Measurements from ENCODE around the gene EXPH5.

DNA sequence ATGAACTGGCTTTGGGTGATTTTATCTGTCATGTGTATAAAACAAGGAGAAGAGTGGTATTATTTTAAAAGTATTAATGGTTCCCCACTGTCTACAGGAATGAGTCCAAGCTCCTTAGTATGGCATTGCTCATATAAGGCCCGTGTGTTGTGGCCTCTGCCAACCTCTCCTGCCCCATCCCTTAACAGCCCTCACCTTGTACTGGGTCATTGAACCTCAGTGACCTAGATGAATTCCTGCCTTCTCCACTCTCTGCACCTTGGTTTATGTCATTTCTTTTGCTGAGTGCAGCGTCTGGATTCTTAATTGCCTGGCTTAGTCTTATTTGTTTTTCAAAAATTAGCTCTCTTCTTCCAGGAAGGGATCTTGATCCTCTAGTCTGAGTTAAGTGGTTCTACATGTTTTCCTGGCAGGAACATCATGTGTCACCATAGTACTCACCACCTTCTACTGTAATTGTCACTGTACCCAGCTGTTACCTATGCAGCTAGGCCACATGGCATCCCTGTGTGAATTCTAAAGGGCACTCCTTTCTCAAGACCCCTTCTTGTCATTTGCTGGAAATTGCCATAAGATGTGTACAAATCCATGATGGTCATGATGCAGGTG, 59.2 kb downstream of the EXPH5 start:
- no peak for TF ChIP-seq EZH2 (IDR thresholded peaks at IDR 0.05; ENCODE audit: borderline replicate concordance, low read length)
- TF ChIP-seq, protein P1, sequence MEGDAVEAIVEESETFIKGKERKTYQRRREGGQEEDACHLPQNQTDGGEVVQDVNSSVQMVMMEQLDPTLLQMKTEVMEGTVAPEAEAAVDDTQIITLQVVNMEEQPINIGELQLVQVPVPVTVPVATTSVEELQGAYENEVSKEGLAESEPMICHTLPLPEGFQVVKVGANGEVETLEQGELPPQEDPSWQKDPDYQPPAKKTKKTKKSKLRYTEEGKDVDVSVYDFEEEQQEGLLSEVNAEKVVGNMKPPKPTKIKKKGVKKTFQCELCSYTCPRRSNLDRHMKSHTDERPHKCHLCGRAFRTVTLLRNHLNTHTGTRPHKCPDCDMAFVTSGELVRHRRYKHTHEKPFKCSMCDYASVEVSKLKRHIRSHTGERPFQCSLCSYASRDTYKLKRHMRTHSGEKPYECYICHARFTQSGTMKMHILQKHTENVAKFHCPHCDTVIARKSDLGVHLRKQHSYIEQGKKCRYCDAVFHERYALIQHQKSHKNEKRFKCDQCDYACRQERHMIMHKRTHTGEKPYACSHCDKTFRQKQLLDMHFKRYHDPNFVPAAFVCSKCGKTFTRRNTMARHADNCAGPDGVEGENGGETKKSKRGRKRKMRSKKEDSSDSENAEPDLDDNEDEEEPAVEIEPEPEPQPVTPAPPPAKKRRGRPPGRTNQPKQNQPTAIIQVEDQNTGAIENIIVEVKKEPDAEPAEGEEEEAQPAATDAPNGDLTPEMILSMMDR (conservative IDR thresholded peaks at IDR 0.05 in 1 of 2, IDR thresholded peaks at IDR 0.05 in 1 of 2; ENCODE audit: extremely low read depth in 1 of 2, insufficient read depth in 1 of 2, low read depth in 1 of 2, low read length in 2 of 2): no peak

Measured in mammary epithelial cell (primary cell).